GM12872 (cell line): ENCODE results near the gene LRIG1.

Experiments
- CTCF ChIP-seq: IDR thresholded peaks from 3 replicates; pipeline ENCODE4 v1.5.1; 2011; ENCODE audit warnings: low read depth, mild to moderate bottlenecking, low read length, moderate library complexity; ENCODE audit not compliant: insufficient read depth

LRIG1 gene

GRCh38 chr3:66366747-66367146, 134.1 kb downstream of the LRIG1 start:
- no peak for TF ChIP-seq CTCF

GRCh38 chr3:66365080-66365479, 135.7 kb downstream of the LRIG1 start:
- no peak for TF ChIP-seq CTCF

- TF ChIP-seq CTCF = no peak
Measured at GRCh38 chr3:66363148-66363547, 137.7 kb downstream of the LRIG1 start.

- no peak for TF ChIP-seq CTCF
Measured at GRCh38 chr3:66362541-66362941, 138.3 kb downstream of the LRIG1 start.

GRCh38 chr3:66361356-66361755, 139.5 kb downstream of the LRIG1 start:
- TF ChIP-seq CTCF = no peak

- TF ChIP-seq CTCF = no peak
Measured at GRCh38 chr3:66355997-66356396, 144.8 kb downstream of the LRIG1 start.

- TF ChIP-seq CTCF = no peak
Measured at GRCh38 chr3:66355394-66355793, 145.4 kb downstream of the LRIG1 start.

GRCh38 chr3:66354001-66354400, 146.8 kb downstream of the LRIG1 start:
- TF ChIP-seq CTCF = no peak
